IMR-90 (cell line): ENCODE data around the gene HIRA.

Experiments used
- BHLHE40 ChIP-seq: fragments of 150-350 bp; IDR thresholded peaks from 2 replicates; pipeline ENCODE4 v1.6.1; 2016; ENCODE audit warnings: mild to moderate bottlenecking, low read depth, low read length
- CEBPB ChIP-seq: IDR thresholded peaks from 2 replicates; pipeline ENCODE4 v1.6.1; 2012; ENCODE audit warnings: low read depth, low read length, improper control_type of control experiment
- NFE2L2 ChIP-seq: fragments of 150-350 bp; IDR thresholded peaks from 2 replicates; pipeline ENCODE4 v1.6.1; 2016; ENCODE audit warnings: low read depth, mild to moderate bottlenecking, low read length
- POLR2A ChIP-seq: IDR thresholded peaks from 2 replicates; pipeline ENCODE4 v1.6.1; 2012; ENCODE audit warnings: mild to moderate bottlenecking, low read depth, low read length
- RCOR1 ChIP-seq: IDR thresholded peaks from 2 replicates; pipeline ENCODE4 v1.6.1; 2012; ENCODE audit warnings: mild to moderate bottlenecking, low read length, improper control_type of control experiment; ENCODE audit not compliant: insufficient replicate concordance
- SMC3 ChIP-seq: fragments of 150-350 bp; IDR thresholded peaks from 2 replicates; pipeline ENCODE4 v1.6.1; 2016; ENCODE audit warnings: low read depth, mild to moderate bottlenecking, antibody characterized with exemption, low read length, moderate library complexity
- TF ChIP-seq, protein P1 (sequence below): conservative IDR thresholded peaks from 2 replicates; pipeline ENCODE4 v1.5.1; 2012; ENCODE audit warnings: mild to moderate bottlenecking, low read depth, low read length, improper control_type of control experiment

DNA sequence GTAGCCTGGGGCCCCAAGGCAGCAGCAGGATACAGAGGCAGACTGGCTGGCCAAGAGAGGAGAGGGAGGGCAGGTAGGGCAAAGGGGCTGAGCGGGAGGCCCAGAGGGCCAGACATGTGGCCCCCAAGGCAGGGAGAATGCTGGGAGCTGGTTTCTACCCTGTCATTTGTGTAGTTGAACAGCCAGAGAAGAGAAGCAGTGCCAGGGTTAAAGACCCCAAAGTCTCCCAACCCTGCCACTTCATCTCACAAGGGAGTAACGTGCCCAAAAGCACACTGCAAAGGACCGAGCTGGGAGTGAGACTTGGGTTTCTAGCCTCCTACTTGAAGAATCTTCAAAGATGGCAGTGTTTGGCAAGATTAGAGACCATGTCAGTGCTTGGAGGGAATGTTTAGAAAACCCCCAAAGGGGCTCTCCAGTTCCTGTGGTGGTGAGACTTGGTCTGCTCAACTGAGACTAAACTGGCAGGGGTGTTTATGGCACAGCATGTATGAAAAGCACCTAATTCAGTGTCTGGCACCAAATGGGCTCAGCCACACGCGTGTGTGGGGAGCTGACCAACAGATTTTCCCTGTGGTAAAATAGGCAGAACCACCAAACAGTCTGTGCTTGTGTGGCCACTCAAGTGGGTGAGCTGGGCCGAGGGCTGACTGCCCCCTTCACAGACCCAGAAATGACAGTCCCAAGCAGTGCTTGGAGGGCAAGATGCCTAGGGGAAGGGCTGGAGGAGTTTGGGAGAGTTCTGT, 71.8 kb downstream of the HIRA start:
- TF ChIP-seq, protein P1, sequence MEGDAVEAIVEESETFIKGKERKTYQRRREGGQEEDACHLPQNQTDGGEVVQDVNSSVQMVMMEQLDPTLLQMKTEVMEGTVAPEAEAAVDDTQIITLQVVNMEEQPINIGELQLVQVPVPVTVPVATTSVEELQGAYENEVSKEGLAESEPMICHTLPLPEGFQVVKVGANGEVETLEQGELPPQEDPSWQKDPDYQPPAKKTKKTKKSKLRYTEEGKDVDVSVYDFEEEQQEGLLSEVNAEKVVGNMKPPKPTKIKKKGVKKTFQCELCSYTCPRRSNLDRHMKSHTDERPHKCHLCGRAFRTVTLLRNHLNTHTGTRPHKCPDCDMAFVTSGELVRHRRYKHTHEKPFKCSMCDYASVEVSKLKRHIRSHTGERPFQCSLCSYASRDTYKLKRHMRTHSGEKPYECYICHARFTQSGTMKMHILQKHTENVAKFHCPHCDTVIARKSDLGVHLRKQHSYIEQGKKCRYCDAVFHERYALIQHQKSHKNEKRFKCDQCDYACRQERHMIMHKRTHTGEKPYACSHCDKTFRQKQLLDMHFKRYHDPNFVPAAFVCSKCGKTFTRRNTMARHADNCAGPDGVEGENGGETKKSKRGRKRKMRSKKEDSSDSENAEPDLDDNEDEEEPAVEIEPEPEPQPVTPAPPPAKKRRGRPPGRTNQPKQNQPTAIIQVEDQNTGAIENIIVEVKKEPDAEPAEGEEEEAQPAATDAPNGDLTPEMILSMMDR = no peak
- TF ChIP-seq RCOR1 (no peak), BHLHE40 (no peak), POLR2A (no peak), CEBPB (no peak), NFE2L2 (no peak), SMC3 (no peak)
